HepG2 (cell line): ENCODE results near the gene PRKCG. TPM values are rescaled to one million over a fixed set of nuclear protein-coding genes. Genes with fewer than 3 reads are reported as not detected.
A peak's percentile ranks its signal among the peaks of the same experiment; 100 is the strongest.

ENCODE experiments used
- ARNT ChIP-seq: fragments of 450-650 bp; IDR thresholded peaks from 2 replicates; pipeline ENCODE4 v1.6.1; 2017
- DR1 ChIP-seq: sonication (generic); formaldehyde crosslinking; IDR thresholded peaks from 2 replicates; pipeline ENCODE4 v1.8.0; 2021; ENCODE audit warnings: mild to moderate bottlenecking, missing genetic modification reagents, inconsistent platforms
- ELF1 ChIP-seq: sonication (generic); formaldehyde crosslinking; IDR thresholded peaks from 2 replicates; pipeline ENCODE4 v1.4.0; 2020; ENCODE audit warnings: missing genetic modification reagents
- HINFP ChIP-seq: sonication (generic); formaldehyde crosslinking; IDR thresholded peaks from 2 replicates; pipeline ENCODE4 v1.4.0; 2020; ENCODE audit warnings: low read depth, mild to moderate bottlenecking, missing genetic modification reagents
- PRDM15 ChIP-seq: sonication (generic); formaldehyde crosslinking; IDR thresholded peaks from 2 replicates; pipeline ENCODE4 v1.4.0; 2020; ENCODE audit warnings: missing genetic modification reagents
- SATB2 ChIP-seq: sonication (generic); formaldehyde crosslinking; IDR thresholded peaks from 2 replicates; pipeline ENCODE4 v1.5.0; 2020; ENCODE audit warnings: missing genetic modification reagents
- SYNCRIP ChIP-seq: fragments of 200-400 bp; formaldehyde crosslinking; IDR thresholded peaks from 2 replicates; pipeline ENCODE4 v1.6.1; 2018; ENCODE audit warnings: mild to moderate bottlenecking, low read depth, low read length; ENCODE audit not compliant: insufficient read depth
- ZBTB8A ChIP-seq: sonication (generic); formaldehyde crosslinking; IDR thresholded peaks from 2 replicates; pipeline ENCODE4 v1.4.0; 2020; ENCODE audit warnings: mild to moderate bottlenecking, low read depth, missing genetic modification reagents, borderline replicate concordance
- ZFP1 ChIP-seq: IDR thresholded peaks from 2 replicates; pipeline ENCODE4 v1.6.1; 2016
- ZNF253 ChIP-seq: sonication (generic); formaldehyde crosslinking; IDR thresholded peaks from 2 replicates; pipeline ENCODE4 v1.8.0; 2022; ENCODE audit warnings: mild to moderate bottlenecking, missing genetic modification reagents, borderline replicate concordance
- ZNF646 ChIP-seq: sonication (generic); formaldehyde crosslinking; IDR thresholded peaks from 2 replicates; pipeline ENCODE4 v1.9.0; 2021; ENCODE audit warnings: mild to moderate bottlenecking, missing genetic modification reagents
- ZNF674 ChIP-seq: sonication (generic); formaldehyde crosslinking; IDR thresholded peaks from 2 replicates; pipeline ENCODE4 v1.5.0; 2020; ENCODE audit warnings: low read depth, mild to moderate bottlenecking, missing genetic modification reagents
- ZSCAN21 ChIP-seq: sonication (generic); formaldehyde crosslinking; IDR thresholded peaks from 2 replicates; pipeline ENCODE4 v1.8.0; 2022; ENCODE audit warnings: mild to moderate bottlenecking, missing genetic modification reagents, moderate library complexity, borderline replicate concordance
- polyA plus RNA-seq, 8 experiments: library from polyadenylated mRNA; depleted of rRNA in 3 of 8; stranded (reverse) in 7 of 8; unstranded in 1 of 8; fragments of >200 nt; fragmentation: Illumina TruSeq in 4 of 8; extraction: Trizol in 4 of 8; gene quantifications; 2 replicates each; pipeline versions ENCODE4 v1.2.1 to v1.2.3, GENCODE V29; 2011 to 2016; ENCODE audit warnings: low read depth in 4 of 8, missing spikeins in 1 of 8, mixed read lengths in 1 of 8; ENCODE audit not compliant: insufficient read depth in 1 of 8
- total RNA-seq, 5 experiments: library from RNA; depleted of rRNA; stranded (reverse); fragments of >200 nt; fragmentation: Illumina TruSeq; extraction: Trizol; gene quantifications; 2 replicates each; pipeline ENCODE4 v1.2.3, GENCODE V29; 2016; ENCODE audit warnings: low read depth in 1 of 5

PRKCG gene
- total and polyA plus RNA-seq, 2 of the 13 experiments (the other 11 are each of a cell fraction or from before 2014, with no cell fraction given) = 0.02 to 0.03 TPM

- TF ChIP-seq PRDM15 (CRISPR knock-in tag) = no peak
- TF ChIP-seq SATB2 (CRISPR knock-in tag) = no peak
- TF ChIP-seq ZSCAN21 (CRISPR knock-in tag) = no peak
- TF ChIP-seq ZNF646 (CRISPR knock-in tag) = no peak
- TF ChIP-seq ELF1 (CRISPR knock-in tag) = peak; percentile 94
- no peak for TF ChIP-seq DR1 (CRISPR knock-in tag)
- no peak for TF ChIP-seq SYNCRIP
- no peak for TF ChIP-seq ARNT
- no peak for TF ChIP-seq HINFP (CRISPR knock-in tag)
- no peak for TF ChIP-seq ZNF674
- no peak for TF ChIP-seq ZBTB8A (CRISPR knock-in tag)
- TF ChIP-seq ZNF253 (CRISPR knock-in tag) = no peak
- no peak for TF ChIP-seq ZFP1 (CRISPR knock-in tag)
These were observed 2.6 kb upstream of the PRKCG start (continued) for GRCh38 chr19:53879140-53880081.
